NCI-H1092 treated with DMSO at 0.1 percent for 48 hours (cell line): ENCODE results near the gene RCAN3.
"Not testable (repeated sequence)": the region's sequence is repeated elsewhere in the genome, so short reads cannot be mapped to it uniquely, and the experiment has no call there.

Experiments used
- DNase-seq: peaks from one replicate; lab custom pipeline; 2025; lab: John Stamatoyannopoulos, UW

The RCAN3 gene

GRCh38 chr1:24514946-24515345 lies 12.3 kb downstream of the RCAN3 start:
- DNase-seq = no peak

GRCh38 chr1:24515671-24516209 lies 13.1 kb downstream of the RCAN3 start:
- not testable (repeated sequence) for DNase-seq

GRCh38 chr1:24516506-24516905 lies 13.9 kb downstream of the RCAN3 start:
- DNase-seq = no peak

- DNase-seq = no peak
Measured at GRCh38 chr1:24517898-24518297, 15.3 kb downstream of the RCAN3 start.

- not testable (repeated sequence) for DNase-seq
Measured at GRCh38 chr1:24520282-24520681, 17.6 kb downstream of the RCAN3 start.

GRCh38 chr1:24525606-24526005 lies 23.0 kb downstream of the RCAN3 start:
- DNase-seq = no peak

- DNase-seq = no peak
Measured at GRCh38 chr1:24526045-24526444, 23.4 kb downstream of the RCAN3 start.

GRCh38 chr1:24526940-24527542 lies 24.4 kb downstream of the RCAN3 start:
- DNase-seq = peak; percentile 31

- peak; percentile 98 for DNase-seq
Measured at GRCh38 chr1:24528744-24529143, 26.1 kb downstream of the RCAN3 start.

GRCh38 chr1:24529292-24529691 lies 26.7 kb downstream of the RCAN3 start:
- DNase-seq = not testable (repeated sequence)

GRCh38 chr1:24535021-24535424 lies 32.4 kb downstream of the RCAN3 start:
- DNase-seq = no peak

GRCh38 chr1:24535778-24536177 lies 33.1 kb downstream of the RCAN3 start:
- DNase-seq = no peak

GRCh38 chr1:24536391-24536840 lies 33.8 kb downstream of the RCAN3 start:
- DNase-seq = peak; percentile 24

GRCh38 chr1:24540051-24540905 lies 37.6 kb downstream of the RCAN3 start:
- DNase-seq = no peak

- no peak for DNase-seq
Measured at GRCh38 chr1:24540906-24541710, 38.5 kb downstream of the RCAN3 start.

- DNase-seq = peak; percentile 24
Measured at GRCh38 chr1:24541711-24542346, 39.2 kb downstream of the RCAN3 start.

- DNase-seq = no peak
Measured at GRCh38 chr1:24544239-24544638, 41.6 kb downstream of the RCAN3 start.

- no peak for DNase-seq
Measured at GRCh38 chr1:24545662-24546061, 43.0 kb downstream of the RCAN3 start.

- no peak for DNase-seq
Measured at GRCh38 chr1:24547195-24547594, 44.6 kb downstream of the RCAN3 start.

- no peak for DNase-seq
Measured at GRCh38 chr1:24548070-24548469, 45.4 kb downstream of the RCAN3 start.

GRCh38 chr1:24549210-24549609 lies 46.6 kb downstream of the RCAN3 start:
- DNase-seq = not testable (repeated sequence)
